A673 (cell line): ENCODE results near the gene KIAA0232. TPM values are rescaled to one million over a fixed set of nuclear protein-coding genes. Genes with fewer than 3 reads are reported as not detected.

Experiments used
- BruUV-seq: library from RNA; stranded (reverse); fragments of 400-500 nt; replicated peaks from 2 replicates; lab custom pipeline; 2021; lab: Mats Ljungman, UMichigan
- CTCF ChIA-PET: fragments of 300-600 bp; sonication (Branson Sonifier 250); formaldehyde crosslinking; loops from one replicate; lab custom pipeline; 2022; ENCODE audit warnings: antibody characterized with exemption; lab: Charles Lee
- POLR2A ChIA-PET: fragments of 300-600 bp; sonication (Branson Sonifier 250); formaldehyde crosslinking; loops from one replicate; lab custom pipeline; 2022; ENCODE audit warnings: antibody characterized with exemption; ENCODE audit not compliant: low non-redundant PET; lab: Charles Lee
- DNase-seq: peaks from one replicate; pipeline ENCODE4 v3.0.0-alpha.2; 2015; ENCODE audit warnings: low spot score
- H3K27ac ChIP-seq: fragments of 200-600 bp; sonication (generic); 2 replicates; pipeline ENCODE4 v1.5.1; 2016; ENCODE audit warnings: mixed run types, low read depth, mild to moderate bottlenecking, mixed read lengths, antibody characterized with exemption, low read length; ENCODE audit not compliant: poor library complexity, severe bottlenecking
- H3K27me3 ChIP-seq: fragments of 200-600 bp; sonication (generic); replicated peaks from 2 replicates; pipeline ENCODE4 v1.6.1; 2017; ENCODE audit warnings: mixed run types, low read depth, mild to moderate bottlenecking, mixed read lengths, antibody characterized with exemption, low read length; ENCODE audit not compliant: insufficient read depth, poor library complexity
- H3K36me3 ChIP-seq: fragments of 200-600 bp; sonication (generic); 2 replicates; pipeline ENCODE4 v1.6.1; 2016; ENCODE audit warnings: mixed run types, mild to moderate bottlenecking, mixed read lengths, antibody characterized with exemption, low read length; ENCODE audit not compliant: insufficient read depth, poor library complexity, severe bottlenecking
- H3K4me1 ChIP-seq: fragments of 200-600 bp; sonication (generic); 2 replicates; pipeline ENCODE4 v1.6.1; 2017; ENCODE audit warnings: mixed run types, mild to moderate bottlenecking, mixed read lengths, antibody characterized with exemption, low read length; ENCODE audit not compliant: insufficient read depth, poor library complexity, severe bottlenecking
- H3K4me3 ChIP-seq: fragments of 200-600 bp; sonication (generic); 2 replicates; pipeline ENCODE4 v1.5.1; 2016; ENCODE audit warnings: low read depth, mixed run types, mild to moderate bottlenecking, mixed read lengths, low read length; ENCODE audit not compliant: poor library complexity, severe bottlenecking
- H3K9me3 ChIP-seq: fragments of 200-600 bp; sonication (generic); 2 replicates; pipeline ENCODE4 v1.6.1; 2016; ENCODE audit warnings: mixed run types, low read depth, mild to moderate bottlenecking, mixed read lengths, antibody characterized with exemption, low read length; ENCODE audit not compliant: poor library complexity, severe bottlenecking
- EZH2 ChIP-seq: fragments of 200-600 bp; sonication (generic); IDR thresholded peaks from 2 replicates; pipeline ENCODE4 v1.6.1; 2017; ENCODE audit warnings: borderline replicate concordance, low read depth, mild to moderate bottlenecking, mixed read lengths, antibody characterized with exemption, low read length; ENCODE audit not compliant: poor library complexity, severe bottlenecking
- intact Hi-C: fragments of 100-400 bp; cut with micrococcal nuclease; formaldehyde crosslinking; loops from one replicate; pipeline ENCODE4 v1.10.0; 2022; ENCODE audit not compliant: unreplicated experiment
- total RNA-seq: library from RNA; stranded (reverse); gene quantifications from 2 replicates; pipeline ENCODE4 v1.2.3, GENCODE V29; 2021
- TF ChIP-seq, protein P1 (sequence below): fragments of 300-800, 200-600 bp; sonication (generic); conservative IDR thresholded peaks from 2 replicates; pipeline ENCODE4 v1.5.1; 2017; ENCODE audit warnings: low read depth, mild to moderate bottlenecking, antibody characterized with exemption, low read length, moderate library complexity, mixed read lengths

Gene KIAA0232
- total RNA-seq, 1 experiment from 2014 or later, result 30.2 TPM

DNA sequence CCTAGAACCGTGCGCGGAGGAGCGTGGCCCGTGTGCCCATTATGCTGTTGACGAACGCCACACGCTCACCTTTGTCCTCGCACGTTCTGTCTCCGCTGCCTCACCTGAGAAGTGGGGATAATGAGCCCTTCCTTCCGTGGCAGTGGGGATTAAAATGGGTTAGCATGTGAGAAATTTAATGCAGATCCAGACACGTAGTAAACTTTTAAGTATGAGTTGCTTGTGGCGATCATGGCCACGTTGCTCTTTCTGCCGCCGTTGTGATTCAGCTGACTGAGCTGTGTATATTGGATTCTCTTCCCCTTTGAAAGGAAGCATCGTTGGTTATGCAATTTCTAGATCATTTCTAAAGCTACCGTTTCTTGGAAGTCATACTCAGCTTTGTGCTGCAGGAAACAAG is 143.6 kb downstream of the KIAA0232 start:
- CTCF ChIA-PET, result no interaction called here
- H3K4me1 ChIP-seq, result peaks cover 7% of the 10 kb centered on the region
- no peaks in the 10 kb centered on the region for H3K9me3 ChIP-seq
- no peak for DNase-seq
- no peak overlapping the region for H3K4me3 ChIP-seq
- no TSS peak for BruUV-seq
- peaks cover 15% of the 10 kb centered on the region for H3K36me3 ChIP-seq
- no peaks in the 10 kb centered on the region for H3K27me3 ChIP-seq
- no peak overlapping the region for H3K27ac ChIP-seq
- TF ChIP-seq, protein P1, sequence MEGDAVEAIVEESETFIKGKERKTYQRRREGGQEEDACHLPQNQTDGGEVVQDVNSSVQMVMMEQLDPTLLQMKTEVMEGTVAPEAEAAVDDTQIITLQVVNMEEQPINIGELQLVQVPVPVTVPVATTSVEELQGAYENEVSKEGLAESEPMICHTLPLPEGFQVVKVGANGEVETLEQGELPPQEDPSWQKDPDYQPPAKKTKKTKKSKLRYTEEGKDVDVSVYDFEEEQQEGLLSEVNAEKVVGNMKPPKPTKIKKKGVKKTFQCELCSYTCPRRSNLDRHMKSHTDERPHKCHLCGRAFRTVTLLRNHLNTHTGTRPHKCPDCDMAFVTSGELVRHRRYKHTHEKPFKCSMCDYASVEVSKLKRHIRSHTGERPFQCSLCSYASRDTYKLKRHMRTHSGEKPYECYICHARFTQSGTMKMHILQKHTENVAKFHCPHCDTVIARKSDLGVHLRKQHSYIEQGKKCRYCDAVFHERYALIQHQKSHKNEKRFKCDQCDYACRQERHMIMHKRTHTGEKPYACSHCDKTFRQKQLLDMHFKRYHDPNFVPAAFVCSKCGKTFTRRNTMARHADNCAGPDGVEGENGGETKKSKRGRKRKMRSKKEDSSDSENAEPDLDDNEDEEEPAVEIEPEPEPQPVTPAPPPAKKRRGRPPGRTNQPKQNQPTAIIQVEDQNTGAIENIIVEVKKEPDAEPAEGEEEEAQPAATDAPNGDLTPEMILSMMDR, result no peak
- TF ChIP-seq EZH2, result no peak
- POLR2A ChIA-PET, result no interaction called here
- intact Hi-C loops, result no loop called here

DNA sequence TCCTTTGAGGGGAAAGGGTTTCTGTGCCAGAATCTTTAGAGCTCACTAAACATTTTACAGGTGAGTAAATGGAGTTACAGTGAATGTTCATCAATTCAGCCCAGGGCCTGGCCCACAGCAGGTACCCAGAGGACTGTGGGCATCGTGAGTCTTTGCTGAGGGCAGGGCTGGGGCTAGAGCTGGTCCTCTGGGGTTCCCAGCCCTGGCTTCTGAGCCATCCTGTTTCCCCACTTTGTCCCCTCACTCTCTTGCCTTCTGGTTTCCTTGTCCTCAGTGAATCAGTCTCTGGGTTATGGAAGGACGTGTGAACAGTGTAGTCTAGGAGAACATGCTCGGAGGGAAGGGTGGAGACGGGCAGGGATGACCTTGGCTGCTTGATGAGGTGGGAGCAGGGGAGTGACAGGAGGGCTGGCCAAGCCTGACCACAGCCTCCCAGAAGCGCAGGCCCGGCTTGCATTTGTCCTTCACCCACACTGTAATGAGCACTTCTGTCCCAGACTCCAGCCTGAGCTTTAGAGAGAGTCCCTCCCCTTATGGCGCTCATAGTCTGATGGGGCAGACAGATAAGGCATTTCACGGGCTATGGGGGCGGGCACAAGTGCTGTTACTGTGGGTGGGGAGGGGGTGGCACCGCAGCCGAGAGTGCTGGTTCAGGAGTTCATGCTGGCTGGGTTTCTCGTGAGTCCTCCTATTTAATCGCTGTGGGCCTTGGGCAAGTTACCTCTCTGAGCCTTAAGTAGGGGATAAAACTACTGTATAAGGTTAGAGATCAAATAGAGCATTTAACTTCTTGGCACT is 144.4 kb downstream of the KIAA0232 start:
- ChIA-PET POLR2A (no interaction called here), CTCF (no interaction called here)
- peak; percentile 54 for DNase-seq
- H3K4me1 ChIP-seq, result peaks cover 7% of the 10 kb centered on the region
- H3K36me3 ChIP-seq, result peaks cover 15% of the 10 kb centered on the region
- no peaks in the 10 kb centered on the region for H3K27me3 ChIP-seq
- no TSS peak for BruUV-seq
- TF ChIP-seq EZH2, result no peak
- TF ChIP-seq, protein P1, result no peak
- H3K4me3 ChIP-seq, result no peak overlapping the region
- no peak overlapping the region for H3K27ac ChIP-seq
- no peaks in the 10 kb centered on the region for H3K9me3 ChIP-seq
- intact Hi-C loops, result no loop called here

DNA sequence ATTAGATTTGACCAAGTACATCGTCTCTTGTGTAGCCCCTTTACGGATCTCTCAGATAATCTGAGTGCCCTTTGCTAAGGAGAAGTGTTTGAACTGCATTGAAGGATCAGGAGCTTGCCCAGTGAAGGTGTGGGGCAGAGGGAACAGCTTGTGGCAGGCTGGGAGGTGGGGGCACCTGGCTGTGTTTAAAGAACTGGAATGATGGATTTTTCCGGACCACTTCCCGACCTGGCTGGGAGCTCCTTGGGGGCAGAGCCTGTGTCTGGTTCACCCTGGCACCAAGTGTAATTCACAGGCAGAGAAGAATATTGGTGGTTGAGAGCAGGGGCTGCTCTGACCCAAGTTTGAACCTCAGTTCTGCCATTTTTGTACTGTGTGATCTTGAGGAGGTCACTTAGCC is 145.6 kb downstream of the KIAA0232 start:
- H3K27ac ChIP-seq, result no peak overlapping the region
- TF ChIP-seq, protein P1, result no peak
- no peak for TF ChIP-seq EZH2
- intact Hi-C loops, result no loop called here
- ChIA-PET CTCF (no interaction called here), POLR2A (no interaction called here)
- no peaks in the 10 kb centered on the region for H3K9me3 ChIP-seq
- H3K27me3 ChIP-seq, result no peaks in the 10 kb centered on the region
- H3K4me1 ChIP-seq, result peaks cover 7% of the 10 kb centered on the region
- H3K4me3 ChIP-seq, result no peak overlapping the region
- peaks cover 15% of the 10 kb centered on the region for H3K36me3 ChIP-seq
- BruUV-seq, result no TSS peak
- no peak for DNase-seq
